Uterus (tissue), 4 donors: ENCODE data around the gene EP300. TPM values are rescaled to one million over a fixed set of nuclear protein-coding genes. Genes with fewer than 3 reads are reported as not detected.
"Not testable (repeated sequence)": the region's sequence is repeated elsewhere in the genome, so short reads cannot be mapped to it uniquely, and the experiment has no call there.

Experiments used
- DNase-seq, 2 donors: peaks; one replicate each; pipeline ENCODE4 v3.0.0-alpha.2; 2019 to 2020
- H3K27ac ChIP-seq, 2 donors: fragments of 200-600 bp; sonication (generic); 1 replicate in 1 of 2; 2 replicates in 1 of 2; pipeline ENCODE4 v1.5.1; 2016 to 2018
- H3K27me3 ChIP-seq, 2 donors: fragments of 200-600 bp; sonication (generic); one replicate each; pipeline ENCODE4 v1.5.1; 2018 to 2019; ENCODE audit warnings: control low read depth in 1 of 2
- H3K36me3 ChIP-seq, 2 donors: fragments of 200-600 bp; sonication (generic); one replicate each; pipeline ENCODE4 v1.5.1; 2019; ENCODE audit warnings: control low read depth in 1 of 2
- H3K4me1 ChIP-seq, 2 donors: fragments of 200-600 bp; sonication (generic); one replicate each; pipeline ENCODE4 v1.5.1; 2018 to 2019; ENCODE audit warnings: control low read depth in 1 of 2
- H3K4me3 ChIP-seq, 2 donors: fragments of 200-600 bp; sonication (generic); 1 replicate in 1 of 2; 2 replicates in 1 of 2; pipeline ENCODE4 v1.5.1; 2018 to 2019; ENCODE audit warnings: mild to moderate bottlenecking in 1 of 2
- H3K9me3 ChIP-seq, 2 donors: fragments of 200-600 bp; sonication (generic); one replicate each; pipeline ENCODE4 v1.5.1; 2019; ENCODE audit warnings: control low read depth in 1 of 2
- CTCF ChIP-seq, 4 experiments: fragments of 200-600 bp in 2 of 4; fragments of 450-650 bp in 2 of 4; sonication (generic) in 2 of 4; IDR thresholded peaks; one replicate each; pipeline ENCODE4 v1.5.1; 2016 to 2019; ENCODE audit warnings: antibody characterized with exemption in 4 of 4, mild to moderate bottlenecking in 2 of 4, moderate library complexity in 1 of 4
- POLR2A ChIP-seq, 2 donors: fragments of 450-650 bp; IDR thresholded peaks; one replicate each; pipeline ENCODE4 v1.6.1; 2016; ENCODE audit warnings: antibody characterized with exemption in 2 of 2, mild to moderate bottlenecking in 1 of 2, moderate library complexity in 1 of 2
- intact Hi-C: fragments of 100-400 bp; cut with DNase I; formaldehyde crosslinking; loops from one replicate; pipeline ENCODE4 v1.15.1; 2023; ENCODE audit warnings: low total_unique reads
- total RNA-seq, 4 donors: library from RNA; depleted of rRNA in 3 of 4; stranded (reverse); fragments of >200 nt in 3 of 4; gene quantifications; one replicate each; pipeline versions ENCODE4 v1.1.0 to v1.2.4, GENCODE V29; 2014 to 2023
- donor health status: DM: yes; HTN: yes; CAD: no.

Gene EP300
- total RNA-seq, 4 donors from 2014 or later = 18.8 to 116 (median 72.5) TPM

GRCh38 chr22:41050883-41051282 lies 41.5 kb upstream of the EP300 start:
- TF ChIP-seq POLR2A (IDR thresholded peaks at IDR 0.05) (no peak), CTCF (IDR thresholded peaks at IDR 0.05) (no peak)

GRCh38 chr22:41052661-41053490 lies 39.5 kb upstream of the EP300 start:
- H3K27ac ChIP-seq = no peak overlapping the region
- intact Hi-C loops = no loop called here

More at GRCh38 chr22:41050883-41051282, 41.5 kb upstream of the EP300 start:
- Histone ChIP-seq H3K27me3 (no peaks in the 10 kb centered on the region), H3K4me3 (no peak overlapping the region), H3K9me3 (no peaks in the 10 kb centered on the region), H3K27ac (no peak overlapping the region), H3K36me3 (no peaks in the 10 kb centered on the region), H3K4me1 (no peaks in the 10 kb centered on the region)
- no peak for DNase-seq
- intact Hi-C loops = no loop called here

GRCh38 chr22:41057076-41057475 lies 35.3 kb upstream of the EP300 start:
- Histone ChIP-seq H3K4me3 (no peak overlapping the region), H3K36me3 (no peaks in the 10 kb centered on the region), H3K27ac (no peak overlapping the region), H3K4me1 (no peaks in the 10 kb centered on the region), H3K9me3 (no peaks in the 10 kb centered on the region), H3K27me3 (no peaks in the 10 kb centered on the region)
- no peak for DNase-seq
- TF ChIP-seq CTCF (IDR thresholded peaks at IDR 0.05) (no peak), POLR2A (IDR thresholded peaks at IDR 0.05) (no peak)
- intact Hi-C loops = no loop called here

More at GRCh38 chr22:41052661-41053490, 39.5 kb upstream of the EP300 start:
- Histone ChIP-seq H3K9me3 (no peaks in the 10 kb centered on the region), H3K36me3 (no peaks in the 10 kb centered on the region), H3K4me3 (no peak overlapping the region), H3K4me1 (no peaks in the 10 kb centered on the region), H3K27me3 (no peaks in the 10 kb centered on the region)
- TF ChIP-seq CTCF (IDR thresholded peaks at IDR 0.05) (no peak), POLR2A (IDR thresholded peaks at IDR 0.05) (no peak)
- no peak for DNase-seq

- Histone ChIP-seq H3K4me1 (no peaks in the 10 kb centered on the region), H3K36me3 (no peaks in the 10 kb centered on the region), H3K9me3 (no peaks in the 10 kb centered on the region), H3K27me3 (no peaks in the 10 kb centered on the region), H3K27ac (no peak overlapping the region), H3K4me3 (no peak overlapping the region)
- TF ChIP-seq POLR2A (IDR thresholded peaks at IDR 0.05) (no peak), CTCF (IDR thresholded peaks at IDR 0.05) (no peak)
- DNase-seq = no peak
- intact Hi-C loops = no loop called here
Measured at GRCh38 chr22:41062146-41062545, 30.2 kb upstream of the EP300 start.

GRCh38 chr22:41064326-41064725 lies 28.1 kb upstream of the EP300 start:
- H3K4me1 ChIP-seq, H3K27me3 ChIP-seq, H3K4me3 ChIP-seq, intact Hi-C loops, DNase-seq, H3K36me3 ChIP-seq, H3K27ac ChIP-seq, H3K9me3 ChIP-seq: not testable (repeated sequence)

- intact Hi-C loops, H3K27ac ChIP-seq, H3K36me3 ChIP-seq, DNase-seq, H3K9me3 ChIP-seq, H3K4me3 ChIP-seq, H3K27me3 ChIP-seq, H3K4me1 ChIP-seq: not testable (repeated sequence)
Measured at GRCh38 chr22:41066341-41066740, 26.1 kb upstream of the EP300 start.

GRCh38 chr22:41067968-41068367 lies 24.4 kb upstream of the EP300 start:
- H3K4me3 ChIP-seq, intact Hi-C loops, H3K27me3 ChIP-seq, H3K36me3 ChIP-seq, H3K9me3 ChIP-seq, H3K27ac ChIP-seq, DNase-seq, H3K4me1 ChIP-seq: not testable (repeated sequence)
